ENCODE results near the gene KCNIP1.

Gene KCNIP1

DNA sequence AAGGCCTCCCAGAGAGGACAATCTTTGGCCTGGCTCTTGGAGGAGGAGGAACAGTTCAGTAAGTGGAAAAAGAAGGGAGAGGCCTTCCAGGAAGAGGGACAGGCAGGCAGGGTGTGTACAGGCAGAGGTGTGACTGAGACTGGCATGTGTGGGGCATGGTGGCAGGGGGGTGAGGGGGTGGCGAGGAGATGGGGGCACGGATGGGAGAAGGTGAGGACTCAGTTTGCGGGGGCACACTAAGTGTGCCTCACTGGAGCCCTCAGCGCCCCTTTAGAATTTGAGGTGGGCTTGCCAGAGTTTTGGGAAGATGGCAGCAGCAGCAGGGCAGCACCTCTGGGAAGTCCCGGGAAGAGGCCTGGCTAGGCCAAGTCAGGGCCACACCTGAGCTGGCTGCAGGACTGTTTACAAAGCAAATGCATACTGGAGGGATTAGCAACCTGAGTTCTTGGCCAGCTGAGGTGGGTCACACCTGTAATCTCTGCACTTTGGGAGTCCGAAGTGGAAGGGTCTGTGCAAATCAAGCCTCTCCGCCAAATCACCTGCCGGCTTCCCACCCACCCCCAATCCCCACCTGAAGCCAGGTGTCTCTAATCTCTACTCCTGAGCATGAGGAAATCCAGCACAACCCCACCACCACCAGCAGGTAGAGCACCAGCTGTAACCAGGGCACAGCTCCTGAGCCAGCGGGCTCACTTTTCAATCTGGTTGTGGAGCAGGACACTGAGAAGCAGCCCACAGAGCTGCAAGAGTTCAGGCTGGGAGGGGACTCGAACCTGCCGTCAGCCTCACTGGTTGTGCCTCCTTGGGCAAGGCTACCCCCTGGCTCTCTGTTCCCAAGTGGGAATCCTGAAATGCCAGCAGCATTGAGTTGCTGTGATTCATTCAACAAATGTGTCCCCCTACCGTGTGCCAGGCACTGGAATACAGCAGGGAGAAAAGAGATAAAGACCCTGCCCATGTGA is 269.5 kb downstream of the KCNIP1 start:
- no peaks in the 10 kb centered on the region for H3F3A ChIP-seq (ENCODE audit: low read depth)
- no peaks in the 10 kb centered on the region for H3K4me1 ChIP-seq (ENCODE audit: insufficient read depth, low read length, poor library complexity, severe bottlenecking)
- no peak overlapping the region for H3K4me3 ChIP-seq (ENCODE audit: low read length, poor library complexity, severe bottlenecking)
- no peaks in the 10 kb centered on the region for H3K9me2 ChIP-seq (replicated peaks; ENCODE audit: low read depth, low read length)
- no peaks in the 10 kb centered on the region for H3K9me3 ChIP-seq (ENCODE audit: insufficient read depth, low read depth, low read length)
- no peaks in the 10 kb centered on the region for H3K27me3 ChIP-seq (ENCODE audit: insufficient read depth, low read length, poor library complexity, severe bottlenecking)
- no peaks in the 10 kb centered on the region for H4K20me1 ChIP-seq (ENCODE audit: insufficient read depth, low read length, poor library complexity, severe bottlenecking)
- no peak overlapping the region for H3K9ac ChIP-seq (ENCODE audit: low read depth, low read length, poor library complexity, severe bottlenecking)
- no peak for TF ChIP-seq EZH2phosphoT487 (IDR thresholded peaks at IDR 0.05; ENCODE audit: borderline replicate concordance)
- TF ChIP-seq CTCF (conservative IDR thresholded peaks at IDR 0.05; ENCODE audit: low read length), result no peak
- H3K79me2 ChIP-seq (ENCODE audit: insufficient read depth, low read length), result no peaks in the 10 kb centered on the region
- no peaks in the 10 kb centered on the region for H3K36me3 ChIP-seq (ENCODE audit: insufficient read depth, low read length)
- H2AFZ ChIP-seq (ENCODE audit: low read length), result no peak overlapping the region
- H3K4me2 ChIP-seq (ENCODE audit: low read depth, low read length, poor library complexity, severe bottlenecking), result no peak overlapping the region

GRCh38 chr5:170774831-170775230 is 271.0 kb downstream of the KCNIP1 start:
- Histone ChIP-seq H3K27me3 (ENCODE audit: insufficient read depth, low read length, poor library complexity, severe bottlenecking) (no peaks in the 10 kb centered on the region), H3F3A (ENCODE audit: low read depth) (no peaks in the 10 kb centered on the region)
- TF ChIP-seq CTCF (conservative IDR thresholded peaks at IDR 0.05; ENCODE audit: low read length) (no peak), EZH2phosphoT487 (IDR thresholded peaks at IDR 0.05; ENCODE audit: borderline replicate concordance) (no peak)

DNA sequence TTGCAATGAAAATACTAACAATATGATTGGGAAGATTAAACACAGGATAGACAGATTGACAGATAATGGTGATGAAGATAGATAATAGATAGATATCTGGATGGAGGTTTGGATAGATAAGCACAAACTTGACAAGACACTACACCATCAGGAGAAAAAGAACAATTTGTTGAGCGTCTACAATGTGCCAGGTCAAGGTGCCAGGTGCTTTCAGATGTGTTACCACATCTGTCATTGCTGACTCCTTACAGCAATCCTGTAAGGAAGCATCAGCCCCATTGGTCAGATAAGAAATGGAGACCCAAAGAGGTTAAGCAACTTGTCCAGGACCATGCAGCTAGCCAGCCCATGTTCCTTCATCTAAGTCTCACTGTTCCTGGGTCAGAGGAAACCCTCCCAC is 278.1 kb downstream of the KCNIP1 start:
- Histone ChIP-seq H3K9me3 (ENCODE audit: insufficient read depth, low read depth, low read length) (no peaks in the 10 kb centered on the region), H3K9ac (ENCODE audit: low read depth, low read length, poor library complexity, severe bottlenecking) (no peak overlapping the region), H3K4me2 (ENCODE audit: low read depth, low read length, poor library complexity, severe bottlenecking) (no peak overlapping the region), H4K20me1 (ENCODE audit: insufficient read depth, low read length, poor library complexity, severe bottlenecking) (no peaks in the 10 kb centered on the region), H3K79me2 (ENCODE audit: insufficient read depth, low read length) (no peaks in the 10 kb centered on the region), H2AFZ (ENCODE audit: low read length) (no peak overlapping the region), H3K36me3 (ENCODE audit: insufficient read depth, low read length) (no peaks in the 10 kb centered on the region), H3K4me1 (ENCODE audit: insufficient read depth, low read length, poor library complexity, severe bottlenecking) (no peaks in the 10 kb centered on the region), H3F3A (ENCODE audit: low read depth) (no peaks in the 10 kb centered on the region), H3K27me3 (ENCODE audit: insufficient read depth, low read length, poor library complexity, severe bottlenecking) (no peaks in the 10 kb centered on the region), H3K4me3 (ENCODE audit: low read length, poor library complexity, severe bottlenecking) (no peak overlapping the region), H3K9me2 (replicated peaks; ENCODE audit: low read depth, low read length) (no peaks in the 10 kb centered on the region)
- TF ChIP-seq EZH2phosphoT487 (IDR thresholded peaks at IDR 0.05; ENCODE audit: borderline replicate concordance) (no peak), CTCF (conservative IDR thresholded peaks at IDR 0.05; ENCODE audit: low read length) (no peak)

More at GRCh38 chr5:170774831-170775230, 271.0 kb downstream of the KCNIP1 start:
- no peak overlapping the region for H3K4me2 ChIP-seq (ENCODE audit: low read depth, low read length, poor library complexity, severe bottlenecking)
- H3K4me3 ChIP-seq (ENCODE audit: low read length, poor library complexity, severe bottlenecking), result no peak overlapping the region
- H3K36me3 ChIP-seq (ENCODE audit: insufficient read depth, low read length), result no peaks in the 10 kb centered on the region
- no peaks in the 10 kb centered on the region for H3K9me3 ChIP-seq (ENCODE audit: insufficient read depth, low read depth, low read length)
- H3K4me1 ChIP-seq (ENCODE audit: insufficient read depth, low read length, poor library complexity, severe bottlenecking), result no peaks in the 10 kb centered on the region
- no peaks in the 10 kb centered on the region for H3K9me2 ChIP-seq (replicated peaks; ENCODE audit: low read depth, low read length)
- H2AFZ ChIP-seq (ENCODE audit: low read length), result no peak overlapping the region
- H4K20me1 ChIP-seq (ENCODE audit: insufficient read depth, low read length, poor library complexity, severe bottlenecking), result no peaks in the 10 kb centered on the region
- H3K9ac ChIP-seq (ENCODE audit: low read depth, low read length, poor library complexity, severe bottlenecking), result no peak overlapping the region
- H3K79me2 ChIP-seq (ENCODE audit: insufficient read depth, low read length), result no peaks in the 10 kb centered on the region

All from Loucy (cell line).